Liver (tissue), 9 donors: Measurements from ENCODE around the gene SYNJ1. TPM values are rescaled to one million over a fixed set of nuclear protein-coding genes. Genes with fewer than 3 reads are reported as not detected.
A peak's percentile ranks its signal among the peaks of the same experiment; 100 is the strongest.
"Not testable (repeated sequence)": the region's sequence is repeated elsewhere in the genome, so short reads cannot be mapped to it uniquely, and the experiment has no call there.

ENCODE experiments used
- DNase-seq: peaks from one replicate; pipeline ENCODE4 v3.0.0-alpha.2; 2017; ENCODE audit warnings: low spot score
- H3K27ac ChIP-seq, 2 donors: one replicate each; pipeline ENCODE4 v1.7.0; 2013; ENCODE audit warnings: inconsistent platforms in 2 of 2, low read length in 2 of 2, control low read depth in 1 of 2, low read depth in 1 of 2, mild to moderate bottlenecking in 1 of 2
- H3K27me3 ChIP-seq, 4 donors: one replicate each; pipeline versions ENCODE4 v1.6.1 to v1.7.0; 2013; ENCODE audit warnings: low read length in 3 of 4, inconsistent platforms in 1 of 4, mild to moderate bottlenecking in 1 of 4, moderate library complexity in 1 of 4; ENCODE audit not compliant: control insufficient read depth in 4 of 4, insufficient read depth in 4 of 4
- H3K36me3 ChIP-seq, 4 donors: one replicate each; pipeline versions ENCODE4 v1.6.1 to v1.7.0; 2013; ENCODE audit warnings: low read length in 3 of 4, mild to moderate bottlenecking in 3 of 4, low read depth in 1 of 4, moderate library complexity in 1 of 4; ENCODE audit not compliant: control insufficient read depth in 4 of 4, insufficient read depth in 3 of 4
- H3K4me1 ChIP-seq, 4 donors: one replicate each; pipeline versions ENCODE4 v1.6.1 to v1.7.0; 2013; ENCODE audit warnings: low read length in 3 of 4, mild to moderate bottlenecking in 3 of 4, moderate library complexity in 1 of 4; ENCODE audit not compliant: control insufficient read depth in 4 of 4, insufficient read depth in 4 of 4
- H3K4me3 ChIP-seq, 3 donors: one replicate each; pipeline versions ENCODE4 v1.6.1 to v1.7.0; 2013; ENCODE audit warnings: low read length in 3 of 3, control low read depth in 1 of 3, low read depth in 1 of 3, mild to moderate bottlenecking in 1 of 3
- H3K9ac ChIP-seq, 2 donors: one replicate each; pipeline ENCODE4 v1.7.0; 2013; ENCODE audit warnings: low read length in 2 of 2, mild to moderate bottlenecking in 2 of 2, moderate library complexity in 2 of 2, control low read depth in 1 of 2, low read depth in 1 of 2
- H3K9me3 ChIP-seq, 4 donors: one replicate each; pipeline versions ENCODE4 v1.6.1 to v1.7.0; 2013; ENCODE audit warnings: low read length in 3 of 4; ENCODE audit not compliant: control insufficient read depth in 4 of 4
- ATF3 ChIP-seq: IDR thresholded peaks from 2 replicates; pipeline ENCODE4 v1.6.1; 2016; ENCODE audit warnings: antibody characterized with exemption
- CTCF ChIP-seq: fragments of 150-350 bp; IDR thresholded peaks from 2 replicates; pipeline ENCODE4 v1.5.1; 2017; ENCODE audit warnings: improper control_type of control experiment, low read depth, low read length; ENCODE audit not compliant: missing input control
- EGR1 ChIP-seq, 2 donors: IDR thresholded peaks; 2 replicates each; pipeline ENCODE4 v1.6.1; 2016 to 2018; ENCODE audit warnings: antibody characterized with exemption in 2 of 2, low read depth in 2 of 2
- FOXA1 ChIP-seq: IDR thresholded peaks from 2 replicates; pipeline ENCODE4 v1.6.1; 2016; ENCODE audit warnings: antibody characterized with exemption
- FOXA2 ChIP-seq: IDR thresholded peaks from 2 replicates; pipeline ENCODE4 v1.6.1; 2016; ENCODE audit warnings: antibody characterized with exemption
- GABPA ChIP-seq, 2 donors: IDR thresholded peaks in 1 of 2; conservative IDR thresholded peaks in 1 of 2; 2 replicates each; pipeline ENCODE4 v1.6.1; 2016; ENCODE audit warnings: antibody characterized with exemption in 2 of 2, mild to moderate bottlenecking in 1 of 2, moderate library complexity in 1 of 2
- HNF4A ChIP-seq, 2 donors: conservative IDR thresholded peaks; 2 replicates each; pipeline ENCODE4 v1.6.1; 2016; ENCODE audit warnings: antibody characterized with exemption in 2 of 2, mild to moderate bottlenecking in 2 of 2
- HNF4G ChIP-seq: IDR thresholded peaks from 2 replicates; pipeline ENCODE4 v1.6.1; 2016; ENCODE audit warnings: antibody characterized with exemption
- JUND ChIP-seq, 2 donors: IDR thresholded peaks; 2 replicates each; pipeline ENCODE4 v1.6.1; 2016; ENCODE audit warnings: antibody characterized with exemption in 2 of 2
- MAX ChIP-seq: IDR thresholded peaks from 2 replicates; pipeline ENCODE4 v1.6.1; 2016; ENCODE audit warnings: antibody characterized with exemption
- NR2F2 ChIP-seq: IDR thresholded peaks from 2 replicates; pipeline ENCODE4 v1.6.1; 2016; ENCODE audit warnings: antibody characterized with exemption
- RAD21 ChIP-seq, 2 donors: IDR thresholded peaks; 2 replicates each; pipeline ENCODE4 v1.6.1; 2016; ENCODE audit warnings: antibody characterized with exemption in 2 of 2, mild to moderate bottlenecking in 2 of 2
- REST ChIP-seq: IDR thresholded peaks from 2 replicates; pipeline ENCODE4 v1.6.1; 2016; ENCODE audit warnings: antibody characterized with exemption, mild to moderate bottlenecking
- RXRA ChIP-seq, 2 donors: IDR thresholded peaks; 2 replicates each; pipeline ENCODE4 v1.6.1; 2017 to 2018; ENCODE audit warnings: antibody characterized with exemption in 2 of 2, mild to moderate bottlenecking in 1 of 2
- SP1 ChIP-seq: IDR thresholded peaks from 2 replicates; pipeline ENCODE4 v1.6.1; 2018; ENCODE audit warnings: antibody characterized with exemption, mild to moderate bottlenecking
- TAF1 ChIP-seq: conservative IDR thresholded peaks from 2 replicates; pipeline ENCODE4 v1.6.1; 2016; ENCODE audit warnings: antibody characterized with exemption, mild to moderate bottlenecking
- YY1 ChIP-seq: IDR thresholded peaks from 2 replicates; pipeline ENCODE4 v1.6.1; 2016; ENCODE audit warnings: antibody characterized with exemption, mild to moderate bottlenecking
- ZBTB33 ChIP-seq: IDR thresholded peaks from 2 replicates; pipeline ENCODE4 v1.6.1; 2016; ENCODE audit warnings: antibody characterized with exemption
- WGBS: extraction: QIAGEN DNeasy Blood & Tissue Kit; methylation state at CpG from one replicate; pipeline ENCODE4 v1.1.7; 2013; 5-methylcytosine and 5-hydroxymethylcytosine counted together
- polyA plus RNA-seq, 2 donors: library from polyadenylated mRNA; stranded (reverse) in 1 of 2; unstranded in 1 of 2; fragments of 200-250 nt in 1 of 2; fragments of >200 nt in 1 of 2; fragmentation: Nextera tagmentation in 1 of 2; extraction: Ambion mirVana in 1 of 2; gene quantifications; one replicate each; pipeline versions ENCODE4 v1.2.1 to v1.2.3, GENCODE V29; 2013 to 2015
- total RNA-seq, 2 donors: library from RNA; depleted of rRNA; stranded (reverse); fragments of >200 nt; gene quantifications; one replicate each; pipeline ENCODE4 v1.2.3, GENCODE V29; 2014
- donor health status: healthy.
- donor health status: healthy.
- donor health status: healthy.
- donor health status: healthy.
- donor health status: healthy.

SYNJ1 gene
- total and polyA plus RNA-seq, 4 donors = 2.5 to 7.2 (median 5.0) TPM

- H3K36me3 ChIP-seq = peaks cover 2 to 11% (median 4%) of the 10 kb centered on the region in 4 donors
- peak overlapping the region; percentile 90 to 93 for H3K9ac ChIP-seq
- H3K4me3 ChIP-seq = peak overlapping the region; percentile 76 to 89 (median 77)
- under 1% methylated on average over 28 of the region's 28 CpGs for WGBS
- peak; percentile 4 for TF ChIP-seq CTCF
- TF ChIP-seq TAF1 = no peak
- no peaks in the 10 kb centered on the region for H3K27me3 ChIP-seq
- H3K9me3 ChIP-seq = no peaks in the 10 kb centered on the region
- DNase-seq = no peak
- peak overlapping the region; percentile 48 to 69 for H3K27ac ChIP-seq
- H3K4me1 ChIP-seq = peaks cover 0 to 16% (median 5%) of the 10 kb centered on the region in 4 donors
These were observed 116.3 kb downstream of the SYNJ1 start for GRCh38 chr21:32611471-32611997.

GRCh38 chr21:32610940-32611339 is 116.9 kb downstream of the SYNJ1 start:
- H3K27me3 ChIP-seq, DNase-seq, H3K9ac ChIP-seq, H3K27ac ChIP-seq, H3K4me3 ChIP-seq, H3K9me3 ChIP-seq: not testable (repeated sequence)
- WGBS = 78% methylated on average over 17 of the region's 17 CpGs
- H3K4me1 ChIP-seq = peaks cover 0 to 16% (median 5%) of the 10 kb centered on the region in 4 donors
- peaks cover 2 to 17% (median 9%) of the 10 kb centered on the region in 4 donors for H3K36me3 ChIP-seq

GRCh38 chr21:32608851-32609250 is 119.0 kb downstream of the SYNJ1 start:
- WGBS = 93% methylated on average over 5 of the region's 5 CpGs
- no peak overlapping the region for H3K27ac ChIP-seq
- H3K36me3 ChIP-seq = peaks cover 9 to 32% (median 23%) of the 10 kb centered on the region in 4 donors
- DNase-seq = no peak
- TF ChIP-seq RAD21 (IDR thresholded peaks at IDR 0.05) = no peak
- no peak for TF ChIP-seq GABPA (IDR thresholded peaks at IDR 0.05 in 1 of 2, conservative IDR thresholded peaks at IDR 0.05 in 1 of 2)
- TF ChIP-seq EGR1 (IDR thresholded peaks at IDR 0.05; ENCODE audit: low read depth in 2 of 2) = no peak
- no peak for TF ChIP-seq RXRA (IDR thresholded peaks at IDR 0.05)
- TF ChIP-seq SP1 = no peak
- TF ChIP-seq ATF3 = no peak
- no peak for TF ChIP-seq HNF4A (conservative IDR thresholded peaks at IDR 0.05)
- TF ChIP-seq YY1 = no peak
- TF ChIP-seq NR2F2 = no peak
- no peak for TF ChIP-seq MAX
- TF ChIP-seq TAF1 = no peak
- TF ChIP-seq JUND (IDR thresholded peaks at IDR 0.05) = no peak
- TF ChIP-seq HNF4G = no peak
- TF ChIP-seq FOXA2 = no peak
- no peak for TF ChIP-seq ZBTB33
- no peak for TF ChIP-seq CTCF
- TF ChIP-seq FOXA1 = no peak
- TF ChIP-seq REST = no peak
- H3K4me1 ChIP-seq = peaks cover 0 to 16% (median 5%) of the 10 kb centered on the region in 4 donors
- no peak overlapping the region for H3K9ac ChIP-seq
- no peaks in the 10 kb centered on the region for H3K9me3 ChIP-seq
- no peaks in the 10 kb centered on the region for H3K27me3 ChIP-seq
- H3K4me3 ChIP-seq = no peak overlapping the region
